HG02943 (cell line): ENCODE results near the gene GRK7.
"Not testable (repeated sequence)": the region's sequence is repeated elsewhere in the genome, so short reads cannot be mapped to it uniquely, and the experiment has no call there.

Experiments
- ATAC-seq: cut with Tn5 transposase; IDR thresholded peaks from one replicate; pipeline ENCODE4 v1.9.1; 2021; ENCODE audit warnings: mild to moderate bottlenecking, low read depth, moderate library complexity; ENCODE audit not compliant: unreplicated experiment

The GRK7 gene

DNA sequence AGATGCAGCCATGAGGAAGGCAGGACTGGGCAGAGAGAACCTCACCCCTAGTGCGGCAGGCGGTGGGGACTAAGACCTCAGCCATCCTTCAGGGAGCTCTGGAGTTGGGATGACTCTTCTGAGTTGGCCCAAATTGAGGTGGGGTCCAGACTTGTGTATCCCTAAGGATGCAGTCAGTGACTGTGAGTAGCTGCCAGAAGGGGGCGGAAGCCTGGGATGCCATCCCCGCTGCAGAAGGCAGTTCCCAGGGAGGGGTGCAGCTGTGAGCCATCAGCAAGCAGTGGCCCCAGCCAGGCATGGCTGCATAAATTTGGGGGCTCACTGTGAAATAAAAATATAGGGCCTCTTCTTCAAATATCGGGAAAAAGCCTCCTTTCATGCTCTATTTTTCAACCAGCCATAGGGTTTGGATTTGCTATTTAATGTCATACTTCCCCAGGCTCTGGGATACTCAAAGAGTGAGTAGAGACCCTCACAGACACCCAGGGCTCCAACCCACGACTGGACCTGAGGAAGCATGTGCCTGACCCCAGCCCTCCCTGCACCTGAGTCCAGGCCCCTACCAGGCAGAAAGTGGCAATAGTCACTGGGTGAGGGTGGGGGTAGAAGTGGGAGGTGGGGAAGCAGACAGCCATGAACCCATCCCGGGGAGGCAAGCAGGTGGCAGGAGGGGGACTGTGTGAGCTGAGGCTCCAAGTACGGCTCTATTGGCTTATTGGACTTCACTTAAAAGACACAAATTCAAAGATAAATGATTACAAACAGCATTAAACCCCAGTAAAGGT is 30.5 kb downstream of the GRK7 start:
- ATAC-seq, result no peak

DNA sequence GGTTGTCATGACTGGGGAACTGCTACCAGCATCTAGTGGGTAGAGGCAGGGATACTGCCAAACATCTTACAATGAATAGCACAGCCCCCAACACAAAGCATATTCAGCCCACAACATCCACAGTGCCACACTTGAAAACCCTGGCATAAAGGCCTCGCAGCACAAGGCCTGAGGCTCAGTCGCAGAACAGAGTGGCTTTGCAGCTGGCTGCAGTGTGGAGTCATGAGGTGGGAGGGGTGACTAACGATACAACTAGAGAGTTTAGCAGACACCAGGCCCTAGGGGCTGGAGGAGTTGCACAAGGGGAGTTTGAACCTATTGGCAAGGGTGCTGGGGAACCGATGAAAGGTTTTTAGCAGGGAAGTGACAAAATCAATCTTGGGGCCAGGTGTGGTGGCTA is 32.1 kb downstream of the GRK7 start:
- no peak for ATAC-seq

GRCh38 chr3:141795741-141796080 is 32.5 kb downstream of the GRK7 start:
- no peak for ATAC-seq

DNA sequence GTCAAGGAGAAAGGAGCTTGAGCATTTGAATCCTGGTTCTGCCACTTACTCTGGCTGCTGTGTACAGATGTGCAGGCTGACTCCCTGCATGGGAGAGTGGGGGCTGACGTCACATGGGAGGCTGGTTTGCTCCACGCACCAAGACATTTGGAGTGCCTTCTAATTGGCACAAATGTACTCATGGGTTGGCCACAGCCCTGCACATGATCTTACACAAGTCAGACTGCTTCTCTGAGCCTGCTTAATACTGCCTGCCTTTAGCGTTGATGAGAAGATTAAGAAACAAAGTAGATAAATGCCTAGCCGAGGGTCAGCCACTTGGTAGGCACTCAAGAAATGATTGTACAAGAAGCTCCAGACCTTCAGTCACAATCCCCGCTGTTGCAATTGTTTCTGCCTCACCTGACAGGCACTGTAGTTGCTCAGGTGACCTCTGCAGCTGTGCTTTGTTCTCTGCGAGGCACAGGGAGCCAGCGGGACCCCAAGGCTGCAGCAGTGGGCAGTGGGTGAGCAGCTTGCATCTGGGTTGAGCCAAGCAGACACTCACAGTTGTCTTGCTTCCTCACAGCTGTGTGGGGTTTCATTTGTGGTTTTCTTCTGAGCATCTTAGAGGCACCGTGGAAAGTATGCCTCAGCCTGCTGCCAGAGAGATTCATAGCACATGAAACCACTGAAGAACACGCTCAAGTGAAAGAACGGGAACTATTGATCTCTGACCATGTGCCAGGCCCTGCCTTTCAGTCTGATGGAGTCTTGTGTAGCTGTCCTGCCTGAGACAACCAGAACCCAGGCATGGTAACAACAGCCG is 33.1 kb downstream of the GRK7 start:
- ATAC-seq, result peak; percentile 95

DNA sequence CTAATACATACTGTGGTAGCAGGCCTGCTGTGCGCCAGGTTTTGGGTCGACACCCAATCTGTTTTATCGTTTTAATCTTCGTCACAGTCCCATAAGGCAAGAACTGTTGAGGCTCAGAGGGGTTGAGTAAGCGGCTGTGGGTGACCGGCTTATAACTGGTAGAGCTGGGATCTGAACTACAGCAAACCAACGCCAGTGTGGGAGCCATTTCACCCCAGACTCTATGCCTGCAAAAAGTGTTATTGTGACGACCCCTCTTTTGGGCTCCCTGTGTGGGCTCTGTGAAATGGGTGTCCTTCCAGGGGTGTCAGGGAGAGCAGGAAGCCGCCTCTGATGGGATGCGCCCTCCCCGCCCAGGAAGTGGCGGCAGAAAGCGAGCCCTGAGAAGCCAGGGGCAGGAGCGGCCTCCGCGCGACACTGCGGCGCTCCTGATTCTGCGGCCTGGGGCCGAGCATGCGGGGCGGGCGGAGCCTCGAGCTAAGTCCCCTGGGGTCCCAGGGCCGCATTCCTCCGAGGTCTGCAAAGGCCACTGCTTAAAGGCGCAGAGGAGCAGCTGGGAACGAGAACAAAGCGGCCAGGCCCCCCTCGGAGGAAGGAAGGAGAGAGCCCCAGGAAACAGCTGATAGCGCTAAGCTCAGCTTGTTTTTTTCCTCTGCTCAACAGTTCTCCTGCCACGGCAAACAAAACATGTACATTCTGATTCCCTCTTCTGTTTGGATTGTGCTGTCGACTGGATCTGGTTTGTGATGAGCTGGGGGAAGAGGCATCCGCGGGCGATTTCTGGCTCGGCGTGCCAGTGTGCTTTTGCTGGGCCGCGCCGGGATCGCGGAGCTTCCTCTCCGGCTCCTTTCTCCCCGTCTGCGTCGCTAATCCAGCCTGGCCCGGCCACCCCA is 33.9 kb downstream of the GRK7 start:
- ATAC-seq, result peak; percentile 22

DNA sequence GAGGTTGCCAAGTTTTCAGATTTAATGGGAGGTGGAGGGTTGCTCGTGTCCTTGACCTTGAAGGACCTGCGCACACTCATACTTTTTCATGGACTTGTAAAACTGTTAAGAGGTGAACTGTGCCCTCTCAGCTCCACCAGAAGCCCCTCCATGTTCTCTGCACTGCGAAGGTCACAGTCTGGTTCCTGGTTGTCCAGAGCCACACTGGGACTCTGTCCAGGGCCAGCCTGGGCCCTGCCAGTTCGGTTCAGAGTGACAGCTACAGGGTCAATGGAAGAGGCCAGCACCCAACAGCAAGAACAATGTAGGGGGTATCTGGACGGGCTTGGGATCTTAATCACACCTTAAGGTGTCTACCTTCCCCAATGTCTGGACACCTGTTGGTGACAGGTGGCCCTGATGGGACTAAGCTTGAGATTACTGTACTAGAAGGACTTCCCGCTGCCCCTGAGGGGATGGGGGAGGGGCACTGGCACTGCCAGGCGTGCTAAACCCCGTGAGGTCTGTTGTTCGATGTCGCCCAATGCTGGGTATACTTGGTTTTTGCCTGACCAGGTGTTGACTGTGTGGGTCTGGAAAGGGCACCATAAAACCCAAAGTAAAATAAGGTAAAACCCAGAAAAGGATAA is 34.7 kb downstream of the GRK7 start:
- ATAC-seq, result no peak

DNA sequence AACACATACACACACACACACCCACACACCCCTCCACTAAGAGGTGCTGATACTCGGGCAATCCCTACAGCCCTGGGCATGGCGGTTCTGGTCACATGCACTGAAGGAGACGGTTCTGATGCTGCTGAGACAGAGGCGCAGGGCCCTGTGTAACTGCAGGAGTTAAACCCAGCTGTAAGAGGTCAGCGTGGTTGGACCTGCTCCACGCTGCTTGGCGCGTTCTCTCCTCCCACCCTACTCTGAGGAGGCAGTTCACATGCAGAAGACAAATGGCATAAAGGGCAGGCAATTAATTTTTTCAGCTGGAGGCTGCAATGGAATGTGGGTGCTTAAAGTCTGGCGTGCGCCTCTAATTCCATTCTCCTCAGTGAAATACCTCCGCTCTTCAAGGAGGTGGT is 35.2 kb downstream of the GRK7 start:
- ATAC-seq, result no peak

DNA sequence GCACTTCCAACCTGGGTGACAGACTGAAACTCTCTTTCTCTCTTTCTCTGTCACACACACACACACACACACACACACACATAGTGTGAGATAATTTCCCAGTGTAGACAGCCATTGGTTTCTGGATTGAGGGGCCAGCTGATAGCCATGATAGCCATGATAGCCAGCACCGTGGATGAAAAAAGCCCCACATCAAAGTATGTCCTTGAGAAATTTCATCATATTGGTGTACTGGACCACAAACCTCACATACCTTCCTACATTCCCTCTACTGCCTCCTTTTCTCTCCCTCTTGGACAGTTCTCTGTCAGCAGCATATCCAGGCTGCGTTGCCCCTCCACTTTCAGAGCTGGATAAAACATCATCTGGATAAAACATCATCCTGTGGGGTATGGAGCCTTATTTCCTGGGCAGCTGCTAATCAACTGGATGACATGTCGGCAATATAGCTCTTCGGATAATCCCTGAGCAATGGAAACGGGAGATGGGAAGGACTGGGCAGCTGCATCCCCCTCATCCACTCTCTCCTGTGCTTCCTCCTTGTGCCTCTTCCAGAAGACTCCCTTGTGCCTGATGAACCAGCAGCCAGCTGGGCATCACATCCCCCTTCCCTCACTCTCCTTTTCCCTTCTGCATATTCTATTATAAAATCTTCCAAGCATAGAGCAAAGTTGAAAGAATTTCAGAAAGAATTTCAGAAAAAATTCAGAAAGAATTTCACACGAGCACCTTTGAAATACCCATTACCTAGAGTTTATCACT is 39.3 kb downstream of the GRK7 start:
- no peak for ATAC-seq

DNA sequence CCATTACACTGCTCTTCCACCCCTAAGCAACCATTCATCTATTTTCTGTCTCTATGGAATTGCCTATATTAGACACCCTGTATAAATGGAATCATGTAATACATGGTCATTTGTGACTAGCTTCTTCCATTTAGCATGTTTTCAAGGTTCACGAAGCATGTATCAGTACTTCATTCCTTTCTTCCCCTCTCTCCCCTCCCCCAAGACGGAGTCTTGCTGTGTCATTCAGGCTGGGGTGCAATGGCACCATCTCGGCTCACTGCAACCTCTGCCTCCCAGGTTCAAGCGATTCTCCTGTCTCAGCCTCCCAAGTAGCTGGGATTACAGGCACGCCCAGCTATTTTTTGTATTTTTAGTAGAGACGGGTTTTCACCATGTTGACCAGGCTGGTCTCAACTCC is 40.3 kb downstream of the GRK7 start:
- not testable (repeated sequence) for ATAC-seq

DNA sequence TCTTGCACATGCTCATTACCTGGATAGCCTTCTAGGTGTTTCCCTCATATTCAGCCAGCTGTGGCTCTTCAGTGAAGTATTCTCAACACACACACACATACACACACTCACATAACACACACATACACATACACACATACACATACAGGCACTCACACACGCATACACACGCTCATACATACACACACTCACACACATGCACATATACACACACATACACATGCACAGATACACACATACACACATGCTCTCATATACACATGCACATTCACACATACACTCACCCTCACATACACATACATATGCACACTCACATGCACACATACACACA is 41.2 kb downstream of the GRK7 start:
- ATAC-seq, result no peak

- ATAC-seq, result no peak
These were observed 41.8 kb downstream of the GRK7 start for GRCh38 chr3:141804778-141805639.

- ATAC-seq, result no peak
These were observed 44.2 kb downstream of the GRK7 start for GRCh38 chr3:141807277-141808033.

DNA sequence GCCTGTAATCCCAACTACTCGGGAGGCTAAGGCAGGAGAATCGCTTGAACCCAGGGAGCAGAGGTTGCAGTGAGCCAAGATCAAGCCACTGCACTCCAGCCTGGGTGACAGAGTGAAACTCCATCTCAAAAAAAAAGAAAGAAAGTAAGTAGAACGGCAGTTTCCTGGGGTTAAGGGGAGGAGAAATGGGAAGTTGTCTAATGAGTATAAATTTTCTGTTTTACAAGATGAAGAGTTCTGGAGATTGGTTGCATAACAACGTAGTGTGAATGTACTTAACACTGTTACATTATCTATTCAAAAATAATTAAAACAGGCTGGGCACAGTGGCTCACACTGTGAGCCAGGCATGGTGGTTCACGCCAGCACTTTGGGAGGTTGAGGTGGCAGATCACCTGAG is 45.4 kb downstream of the GRK7 start:
- ATAC-seq, result no peak

GRCh38 chr3:141810161-141810560 is 47.0 kb downstream of the GRK7 start:
- ATAC-seq, result no peak

GRCh38 chr3:141811348-141811747 is 48.1 kb downstream of the GRK7 start:
- ATAC-seq, result no peak

GRCh38 chr3:141812084-141812483 is 48.9 kb downstream of the GRK7 start:
- ATAC-seq, result no peak

GRCh38 chr3:141812586-141812985 is 49.4 kb downstream of the GRK7 start:
- no peak for ATAC-seq
